IPS-20b (cell line): ENCODE measurements around the gene CCDC91.

Experiments used
- H3K27ac ChIP-seq: one replicate; pipeline ENCODE4 v1.5.1; 2013; ENCODE audit warnings: low read length
- H3K27me3 ChIP-seq: 2 replicates; pipeline ENCODE4 v1.6.1; 2013; ENCODE audit warnings: mild to moderate bottlenecking, low read length, inconsistent platforms; ENCODE audit not compliant: insufficient read depth
- H3K36me3 ChIP-seq: 2 replicates; pipeline ENCODE4 v1.6.1; 2013; ENCODE audit warnings: low read depth, mild to moderate bottlenecking, inconsistent platforms, low read length, moderate library complexity; ENCODE audit not compliant: insufficient read depth
- H3K4me1 ChIP-seq: 2 replicates; pipeline ENCODE4 v1.6.1; 2013; ENCODE audit warnings: mild to moderate bottlenecking, control low read depth, inconsistent platforms, low read length, moderate library complexity; ENCODE audit not compliant: insufficient read depth
- H3K4me3 ChIP-seq: 2 replicates; pipeline ENCODE4 v1.5.1; 2013; ENCODE audit warnings: mild to moderate bottlenecking, low read length, inconsistent platforms
- H3K9ac ChIP-seq: 2 replicates; pipeline ENCODE4 v1.6.1; 2013; ENCODE audit warnings: low read depth, mild to moderate bottlenecking, inconsistent platforms, low read length, moderate library complexity
- H3K9me3 ChIP-seq: 2 replicates; pipeline ENCODE4 v1.6.1; 2013; ENCODE audit warnings: mild to moderate bottlenecking, low read depth, low read length, inconsistent platforms; ENCODE audit not compliant: insufficient read depth

Gene CCDC91

DNA sequence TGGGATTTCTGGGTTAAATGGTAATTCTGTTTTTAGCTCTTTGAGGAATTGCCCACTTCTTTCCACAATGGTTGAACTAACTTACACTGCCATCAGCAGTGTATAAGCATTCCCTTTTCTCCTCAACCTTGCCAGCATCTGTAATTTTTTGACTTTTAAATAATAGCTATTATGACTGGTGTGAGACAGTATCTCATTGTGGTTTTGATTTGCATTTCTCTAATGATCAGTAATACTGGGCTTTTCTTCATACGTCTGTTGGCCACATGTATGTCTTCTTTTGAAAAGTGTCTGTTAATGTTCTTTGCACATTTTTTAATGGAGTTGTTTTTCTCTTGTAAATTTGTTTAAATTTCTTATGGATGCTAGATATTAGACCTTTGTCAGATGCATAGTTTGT is 323.7 kb downstream of the CCDC91 start:
- Histone ChIP-seq H3K36me3 (no peaks in the 10 kb centered on the region), H3K9ac (no peak overlapping the region)

DNA sequence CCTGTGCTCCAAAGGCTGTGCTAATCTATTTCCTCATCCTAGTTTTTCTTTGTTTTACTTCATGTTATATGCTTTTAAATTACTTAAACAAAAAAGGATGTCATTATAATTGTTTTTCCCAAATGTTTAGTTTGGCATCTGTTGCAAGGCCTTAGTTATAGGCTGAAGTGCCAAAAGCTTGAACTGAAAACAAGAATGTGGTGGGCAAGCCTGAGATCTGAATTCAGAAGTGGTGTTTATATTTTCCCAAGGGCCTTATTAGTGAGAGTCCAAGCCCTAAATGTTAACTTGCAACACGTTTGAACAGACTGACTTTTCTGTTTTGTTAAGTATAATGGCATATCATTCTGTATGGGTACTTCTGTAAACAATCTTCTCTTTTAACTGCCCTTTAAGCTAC is 326.8 kb downstream of the CCDC91 start:
- H3K4me3 ChIP-seq, result no peak overlapping the region
- peaks cover 7% of the 10 kb centered on the region; the same call in 1 of the 2 replicates for H3K9me3 ChIP-seq
- H3K9ac ChIP-seq, result no peak overlapping the region
- H3K27me3 ChIP-seq, result no peaks in the 10 kb centered on the region
- H3K27ac ChIP-seq, result no peak overlapping the region
- no peaks in the 10 kb centered on the region for H3K4me1 ChIP-seq
- H3K36me3 ChIP-seq, result no peaks in the 10 kb centered on the region

More for the DNA sequence above, 323.7 kb downstream of the CCDC91 start:
- no peaks in the 10 kb centered on the region for H3K27me3 ChIP-seq
- no peaks in the 10 kb centered on the region; the same call in 1 of the 2 replicates for H3K4me1 ChIP-seq
- H3K9me3 ChIP-seq, result peaks cover 7% of the 10 kb centered on the region; the same call in 1 of the 2 replicates
- H3K4me3 ChIP-seq, result no peak overlapping the region
- H3K27ac ChIP-seq, result no peak overlapping the region

DNA sequence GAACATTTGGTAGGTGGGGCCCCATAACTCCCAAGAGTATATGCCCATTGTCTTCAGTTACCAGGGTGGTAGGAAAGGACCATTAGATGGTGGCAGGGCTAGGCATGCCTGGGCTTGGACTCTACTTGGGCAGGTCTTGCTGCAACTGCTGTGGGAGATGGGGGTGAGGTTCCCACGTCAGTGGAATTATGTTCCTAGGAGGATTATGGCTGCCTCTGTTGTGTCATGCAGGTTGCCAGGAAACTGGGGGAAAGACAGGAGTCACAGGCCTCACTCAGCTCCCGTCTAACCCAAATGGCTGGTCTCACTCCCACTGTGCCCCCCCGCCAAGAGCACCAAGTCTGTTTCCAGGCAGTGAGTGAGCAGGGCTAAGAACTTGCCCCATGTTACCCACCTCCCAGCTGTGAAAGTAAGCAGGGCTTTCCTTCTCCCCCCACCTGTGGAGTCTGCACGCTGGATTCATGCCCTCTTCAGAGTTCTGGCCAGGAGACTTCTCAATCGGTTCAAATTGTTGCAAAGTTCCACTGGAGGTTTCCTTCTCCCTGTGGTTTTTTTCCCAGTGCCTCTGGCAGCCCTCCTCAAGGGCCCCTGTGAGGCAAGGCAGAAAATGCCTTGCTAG is 337.5 kb downstream of the CCDC91 start:
- Histone ChIP-seq H3K9me3 (no peaks in the 10 kb centered on the region; the same call in 1 of the 2 replicates), H3K27ac (no peak overlapping the region), H3K36me3 (no peaks in the 10 kb centered on the region), H3K4me3 (no peak overlapping the region), H3K4me1 (no peaks in the 10 kb centered on the region), H3K9ac (no peak overlapping the region), H3K27me3 (no peaks in the 10 kb centered on the region)

DNA sequence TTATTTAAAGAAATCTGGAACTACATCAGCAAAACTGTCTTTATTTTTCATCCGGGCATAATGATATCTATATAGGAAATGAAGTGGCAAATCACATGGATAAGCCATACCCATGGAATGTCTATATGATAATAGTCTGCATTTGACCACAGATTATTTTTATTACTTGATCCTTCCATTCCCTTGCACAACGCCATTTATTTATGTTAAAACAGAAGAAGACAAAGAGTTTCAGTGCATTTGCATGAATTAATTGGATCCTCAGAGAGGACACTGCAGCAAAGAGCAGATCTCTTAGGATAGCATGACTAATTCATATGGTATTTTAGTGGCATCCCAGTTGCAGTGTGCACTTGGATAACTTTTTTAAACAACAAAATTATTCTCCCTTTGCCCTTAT is 345.0 kb downstream of the CCDC91 start:
- Histone ChIP-seq H3K9me3 (no peaks in the 10 kb centered on the region), H3K27me3 (no peaks in the 10 kb centered on the region), H3K4me3 (no peak overlapping the region), H3K9ac (no peak overlapping the region), H3K4me1 (no peaks in the 10 kb centered on the region), H3K27ac (no peak overlapping the region), H3K36me3 (no peaks in the 10 kb centered on the region)

DNA sequence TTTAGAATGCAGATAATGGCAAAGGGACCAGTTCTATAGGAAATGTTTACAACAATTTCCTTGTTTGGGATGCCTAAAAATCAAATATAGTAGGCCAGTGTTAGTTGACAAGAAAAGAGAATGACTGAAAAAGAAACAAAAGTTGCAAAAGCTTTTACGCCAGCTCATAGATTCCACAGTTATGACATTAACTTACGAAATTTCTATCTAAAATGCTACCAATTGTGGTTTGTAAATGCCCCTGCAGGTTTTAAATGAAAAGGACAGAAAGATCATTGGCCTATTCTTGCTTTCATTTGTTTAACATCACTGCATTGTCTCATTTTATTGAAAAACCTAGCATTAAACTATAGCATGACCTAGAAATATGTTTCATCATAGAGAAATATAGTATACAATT is 345.8 kb downstream of the CCDC91 start:
- no peak overlapping the region for H3K9ac ChIP-seq
- no peaks in the 10 kb centered on the region for H3K27me3 ChIP-seq
- no peak overlapping the region for H3K4me3 ChIP-seq
- no peaks in the 10 kb centered on the region for H3K9me3 ChIP-seq
- no peaks in the 10 kb centered on the region for H3K36me3 ChIP-seq
- H3K27ac ChIP-seq, result no peak overlapping the region
- H3K4me1 ChIP-seq, result no peaks in the 10 kb centered on the region

DNA sequence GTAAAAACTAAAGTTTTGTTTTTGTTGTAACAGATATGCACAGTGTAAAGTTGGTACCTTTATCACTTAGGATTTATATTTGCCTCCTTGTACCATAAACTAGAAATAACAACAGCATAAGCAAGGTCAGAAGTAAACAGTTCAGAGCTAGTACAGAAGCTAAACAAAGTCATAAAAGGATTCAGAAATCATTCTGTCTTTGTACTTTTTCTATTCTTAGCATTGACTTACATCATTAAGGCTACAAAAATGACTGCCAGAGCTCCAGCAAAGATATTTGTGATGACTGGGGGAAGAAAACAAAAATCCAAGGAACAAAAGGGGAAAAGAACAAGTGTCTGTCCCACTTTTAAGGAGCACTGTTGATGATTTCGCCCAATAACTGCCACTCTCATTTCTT is 347.2 kb downstream of the CCDC91 start:
- H3K36me3 ChIP-seq, result no peaks in the 10 kb centered on the region
- no peaks in the 10 kb centered on the region for H3K27me3 ChIP-seq
- no peaks in the 10 kb centered on the region for H3K9me3 ChIP-seq
- no peak overlapping the region for H3K4me3 ChIP-seq
- no peak overlapping the region for H3K27ac ChIP-seq
- H3K4me1 ChIP-seq, result no peaks in the 10 kb centered on the region
- H3K9ac ChIP-seq, result no peak overlapping the region

DNA sequence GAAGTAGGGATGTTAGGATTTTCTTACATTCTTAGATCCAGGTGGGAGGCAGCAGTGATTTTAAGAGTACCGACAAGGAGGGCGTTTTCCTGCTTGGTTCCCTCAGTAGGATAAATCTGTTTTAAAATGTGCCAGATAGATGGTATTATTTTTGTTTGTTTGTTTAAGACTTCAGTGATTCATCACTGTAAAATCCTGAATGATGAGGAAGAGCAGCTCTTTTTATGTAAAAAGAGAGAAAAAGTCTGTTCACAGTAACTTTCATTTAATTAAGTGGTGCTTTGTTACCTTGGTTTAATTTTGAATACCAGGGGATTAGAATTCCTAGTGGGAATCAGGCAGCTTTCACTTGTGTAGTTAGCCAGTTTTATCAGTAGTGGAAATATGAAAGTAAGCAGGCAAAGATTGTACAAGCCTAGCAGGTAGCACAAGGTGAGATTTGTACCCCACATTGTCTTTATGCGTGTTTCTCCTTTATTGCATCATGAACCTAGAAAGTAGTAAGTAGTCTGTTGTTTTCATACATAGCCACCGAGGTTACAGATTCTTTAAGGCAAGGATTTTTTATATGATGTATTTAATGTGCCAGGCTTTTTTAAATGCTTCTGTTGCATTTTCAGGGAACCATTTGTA is 349.6 kb downstream of the CCDC91 start:
- Histone ChIP-seq H3K27me3 (no peaks in the 10 kb centered on the region), H3K9ac (no peak overlapping the region), H3K9me3 (no peaks in the 10 kb centered on the region), H3K4me3 (no peak overlapping the region), H3K36me3 (no peaks in the 10 kb centered on the region), H3K27ac (no peak overlapping the region), H3K4me1 (no peaks in the 10 kb centered on the region)

DNA sequence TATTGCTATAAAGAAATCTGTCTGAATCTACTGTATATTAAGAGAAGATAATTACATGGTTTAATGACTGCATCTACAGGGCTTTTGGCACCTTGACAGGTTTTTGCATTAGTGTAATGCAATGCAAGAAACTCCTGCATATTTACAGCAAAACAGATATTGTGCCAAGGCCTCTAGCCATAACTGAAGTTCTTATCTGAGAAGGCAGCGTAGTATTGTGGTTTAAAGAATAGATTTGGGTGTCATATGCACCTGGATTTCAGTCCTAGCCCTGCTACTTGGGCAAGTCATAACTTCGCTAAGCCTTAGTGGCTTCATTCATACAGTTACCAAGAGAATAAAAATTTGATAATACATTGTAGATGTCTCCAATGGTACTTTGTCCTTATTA is 350.1 kb downstream of the CCDC91 start:
- no peak overlapping the region for H3K9ac ChIP-seq

DNA sequence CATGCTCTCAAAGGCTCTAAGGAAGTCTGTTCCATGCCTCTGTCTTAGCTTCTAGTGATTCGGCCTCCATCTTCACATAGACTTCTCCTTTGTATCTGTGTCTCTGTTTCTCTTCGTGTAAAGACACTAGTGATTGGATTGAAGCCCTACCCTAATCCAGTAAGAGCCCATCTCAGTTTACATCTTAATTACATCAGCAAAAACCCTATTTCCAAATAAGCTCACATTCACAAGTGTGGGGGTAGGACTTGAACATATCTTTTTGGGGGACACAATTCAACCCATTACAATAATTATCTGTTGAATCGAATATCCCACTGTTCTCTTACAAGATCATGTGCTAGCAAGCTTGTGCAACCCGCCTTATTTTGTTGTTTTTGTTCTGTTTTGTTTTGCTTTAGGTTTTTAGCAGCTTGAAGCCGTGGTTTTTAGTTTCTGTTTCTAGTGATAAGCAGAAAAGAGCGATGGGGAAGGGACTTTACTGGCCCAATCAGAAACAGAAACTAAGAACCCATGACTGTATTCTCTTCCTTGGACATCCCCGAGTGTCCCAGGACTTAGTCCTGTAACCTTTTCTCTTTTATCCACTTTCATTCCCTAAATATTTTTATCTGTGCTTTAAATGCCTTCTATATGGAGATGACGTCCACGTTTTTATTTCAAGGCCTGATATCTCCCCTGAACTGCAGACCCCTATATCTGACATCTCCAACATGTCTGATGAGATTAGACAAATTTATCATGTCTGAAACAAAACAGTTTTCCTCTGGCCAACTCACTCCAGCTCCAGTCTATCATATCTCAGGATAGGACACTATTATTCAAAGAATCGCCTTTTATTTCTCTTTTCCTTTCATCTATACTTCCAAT is 353.0 kb downstream of the CCDC91 start:
- H3K27ac ChIP-seq, result no peak overlapping the region

More for the DNA sequence above, 350.1 kb downstream of the CCDC91 start:
- H3K9me3 ChIP-seq, result no peaks in the 10 kb centered on the region
- no peaks in the 10 kb centered on the region for H3K4me1 ChIP-seq
- H3K27ac ChIP-seq, result no peak overlapping the region
- H3K4me3 ChIP-seq, result no peak overlapping the region
- no peaks in the 10 kb centered on the region for H3K27me3 ChIP-seq
- no peaks in the 10 kb centered on the region for H3K36me3 ChIP-seq

DNA sequence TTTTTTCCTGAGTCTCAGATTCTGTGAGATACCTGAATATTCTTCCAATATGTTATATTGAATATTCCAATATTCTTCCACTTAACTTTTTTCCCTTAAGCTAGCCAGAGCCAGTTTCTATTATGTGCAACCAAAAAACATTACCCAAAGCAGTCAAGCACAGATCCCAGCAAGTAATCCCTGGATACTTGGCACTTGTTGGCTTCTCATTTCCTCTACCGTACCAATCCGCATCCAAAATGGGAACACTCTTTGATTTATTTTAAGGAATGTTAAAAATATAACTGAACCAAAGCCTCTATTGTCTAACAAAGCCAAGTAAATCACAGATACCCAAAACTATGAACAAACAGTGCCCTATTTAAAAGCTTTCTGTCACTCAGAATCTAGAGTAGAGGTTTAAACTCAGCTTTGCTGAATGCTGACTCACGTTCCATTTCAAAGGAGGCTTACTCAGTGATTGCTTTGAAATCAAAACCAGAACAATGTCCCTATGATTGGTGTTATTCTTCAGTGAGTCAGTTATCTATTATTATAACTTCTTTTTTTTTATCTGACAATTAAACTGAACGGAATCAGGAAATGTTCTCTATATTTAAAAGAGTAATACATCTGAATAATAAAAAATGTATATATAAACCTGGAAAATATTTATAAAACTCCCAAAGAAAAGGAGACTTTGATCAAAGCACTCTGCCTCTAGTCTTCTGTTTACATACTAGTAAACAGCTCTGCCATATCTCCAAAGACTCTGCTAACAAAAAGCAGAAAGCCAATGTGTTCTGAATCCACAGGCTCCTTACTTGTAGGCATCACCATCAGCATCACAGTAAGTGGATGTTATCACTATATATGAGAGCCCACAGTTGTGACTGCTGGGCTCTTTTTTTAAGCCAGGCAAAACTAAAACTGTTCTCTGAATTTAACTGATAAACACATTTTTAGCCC is 360.8 kb downstream of the CCDC91 start:
- no peak overlapping the region for H3K4me3 ChIP-seq
- H3K27me3 ChIP-seq, result no peaks in the 10 kb centered on the region
- no peaks in the 10 kb centered on the region for H3K36me3 ChIP-seq
- H3K9me3 ChIP-seq, result no peaks in the 10 kb centered on the region
- peaks cover 18% of the 10 kb centered on the region for H3K4me1 ChIP-seq
- no peak overlapping the region for H3K9ac ChIP-seq
- no peak overlapping the region for H3K27ac ChIP-seq

More for the DNA sequence above, 353.0 kb downstream of the CCDC91 start:
- no peaks in the 10 kb centered on the region for H3K4me1 ChIP-seq
- H3K9ac ChIP-seq, result no peak overlapping the region
- no peaks in the 10 kb centered on the region for H3K36me3 ChIP-seq
- no peak overlapping the region for H3K4me3 ChIP-seq
- H3K27me3 ChIP-seq, result no peaks in the 10 kb centered on the region
- H3K9me3 ChIP-seq, result no peaks in the 10 kb centered on the region
